ENCODE data around the gene OSBPL6. TPM values are rescaled to one million over a fixed set of nuclear protein-coding genes. Genes with fewer than 3 reads are reported as not detected.

OSBPL6 gene
- total and polyA plus RNA-seq, 10 donors: 0.13 to 2.2 (median 1.4) TPM

DNA sequence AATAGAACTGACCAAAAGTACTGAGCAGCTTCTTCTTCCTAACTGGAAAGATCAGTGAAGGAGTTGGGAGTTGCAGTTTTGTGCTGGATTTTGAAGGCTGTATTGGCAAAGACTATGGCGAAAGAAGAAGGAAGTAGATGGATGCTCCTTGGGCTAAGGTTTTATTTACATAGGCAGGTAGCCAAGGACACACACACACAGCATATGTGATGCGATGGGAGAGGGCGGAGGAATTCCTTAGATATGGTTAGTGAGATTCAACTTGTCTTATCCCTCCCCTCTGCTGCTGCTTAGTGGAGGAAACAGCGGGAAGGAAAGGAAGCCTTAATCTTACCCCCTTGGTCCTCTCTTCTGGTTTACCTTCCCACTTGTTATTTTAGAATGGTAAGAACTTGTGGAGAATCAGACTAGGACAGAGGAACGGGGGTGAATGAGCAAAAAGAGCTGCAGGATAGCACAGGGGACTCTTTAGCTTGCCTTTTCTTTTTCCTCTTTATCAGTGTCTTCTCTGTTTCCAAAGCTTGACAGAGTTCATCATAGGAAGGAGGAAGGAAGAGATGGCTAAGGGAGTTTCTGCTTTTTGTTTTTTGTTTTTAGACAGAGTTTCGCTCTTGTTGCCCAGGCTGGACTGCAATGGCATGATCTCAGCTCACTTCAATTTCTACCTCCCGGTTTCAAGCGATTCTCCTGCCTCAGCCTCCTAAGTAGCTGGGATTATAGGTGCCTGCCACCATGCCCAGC is 87.9 kb downstream of the OSBPL6 start:
- intact Hi-C loops (cut with DNase I; ENCODE audit: low total_unique reads): loop anchor here (5.0 kb wide), 1 partner anchor 170 kb away; the partner anchor contains the start of gene RBM45
- Histone ChIP-seq H3K9me3 (no peaks in the 10 kb centered on the region), H3K27me3 (replicated peaks in 1 of 7) (no peaks in the 10 kb centered on the region), H3K4me1 (peaks cover 0 to 4% (median 0%) of the 10 kb centered on the region in 6 donors), H3K4me3 (no peak overlapping the region), H3K27ac (peak overlapping the region in 1 of 8 donors; percentile 34), H3K36me3 (no peaks in the 10 kb centered on the region)
- 63 to 79% (median 67%) methylated on average over 8 of the region's 8 CpGs for WGBS, 5 donors
- DNase-seq: no peak
- TF ChIP-seq POLR2A (IDR thresholded peaks at IDR 0.05) (no peak), POLR2AphosphoS5 (IDR thresholded peaks at IDR 0.05) (no peak)
- TF ChIP-seq, protein P1, sequence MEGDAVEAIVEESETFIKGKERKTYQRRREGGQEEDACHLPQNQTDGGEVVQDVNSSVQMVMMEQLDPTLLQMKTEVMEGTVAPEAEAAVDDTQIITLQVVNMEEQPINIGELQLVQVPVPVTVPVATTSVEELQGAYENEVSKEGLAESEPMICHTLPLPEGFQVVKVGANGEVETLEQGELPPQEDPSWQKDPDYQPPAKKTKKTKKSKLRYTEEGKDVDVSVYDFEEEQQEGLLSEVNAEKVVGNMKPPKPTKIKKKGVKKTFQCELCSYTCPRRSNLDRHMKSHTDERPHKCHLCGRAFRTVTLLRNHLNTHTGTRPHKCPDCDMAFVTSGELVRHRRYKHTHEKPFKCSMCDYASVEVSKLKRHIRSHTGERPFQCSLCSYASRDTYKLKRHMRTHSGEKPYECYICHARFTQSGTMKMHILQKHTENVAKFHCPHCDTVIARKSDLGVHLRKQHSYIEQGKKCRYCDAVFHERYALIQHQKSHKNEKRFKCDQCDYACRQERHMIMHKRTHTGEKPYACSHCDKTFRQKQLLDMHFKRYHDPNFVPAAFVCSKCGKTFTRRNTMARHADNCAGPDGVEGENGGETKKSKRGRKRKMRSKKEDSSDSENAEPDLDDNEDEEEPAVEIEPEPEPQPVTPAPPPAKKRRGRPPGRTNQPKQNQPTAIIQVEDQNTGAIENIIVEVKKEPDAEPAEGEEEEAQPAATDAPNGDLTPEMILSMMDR (IDR thresholded peaks at IDR 0.05 in 8 of 11, conservative IDR thresholded peaks at IDR 0.05 in 3 of 11): no peak

GRCh38 chr2:178283341-178283918 is 89.1 kb downstream of the OSBPL6 start:
- Histone ChIP-seq H3K27ac (no peak overlapping the region), H3K4me1 (peaks cover 0 to 4% (median 0%) of the 10 kb centered on the region in 6 donors), H3K36me3 (no peaks in the 10 kb centered on the region), H3K27me3 (replicated peaks in 1 of 7) (no peaks in the 10 kb centered on the region), H3K9me3 (no peaks in the 10 kb centered on the region), H3K4me3 (no peak overlapping the region)
- intact Hi-C loops (cut with DNase I; ENCODE audit: low total_unique reads): loop anchor here (5.0 kb wide), 1 partner anchor 171 kb away; the partner anchor contains the start of gene RBM45
- WGBS, 5 donors: 71 to 87% (median 75%) methylated on average over 3 of the region's 3 CpGs
- TF ChIP-seq POLR2AphosphoS5 (IDR thresholded peaks at IDR 0.05) (no peak), POLR2A (IDR thresholded peaks at IDR 0.05) (no peak)
- TF ChIP-seq, protein P1 (IDR thresholded peaks at IDR 0.05 in 8 of 11, conservative IDR thresholded peaks at IDR 0.05 in 3 of 11): no peak
- DNase-seq: no peak

GRCh38 chr2:178284613-178285286 is 90.4 kb downstream of the OSBPL6 start:
- no peaks in the 10 kb centered on the region for H3K36me3 ChIP-seq
- H3K27ac ChIP-seq: no peak overlapping the region
- WGBS, 5 donors: 71 to 87% (median 78%) methylated on average over 4 of the region's 4 CpGs
- H3K27me3 ChIP-seq (replicated peaks in 1 of 7): no peaks in the 10 kb centered on the region
- peaks cover 0 to 4% (median 0%) of the 10 kb centered on the region in 6 donors for H3K4me1 ChIP-seq
- intact Hi-C loops (cut with DNase I; ENCODE audit: low total_unique reads): loop anchor here (5.0 kb wide), 1 partner anchor 172 kb away; the partner anchor contains the start of gene RBM45
- no peak overlapping the region for H3K4me3 ChIP-seq
- TF ChIP-seq POLR2A (IDR thresholded peaks at IDR 0.05) (no peak), POLR2AphosphoS5 (IDR thresholded peaks at IDR 0.05) (no peak)
- TF ChIP-seq, protein P1 (IDR thresholded peaks at IDR 0.05 in 8 of 11, conservative IDR thresholded peaks at IDR 0.05 in 3 of 11): no peak
- no peaks in the 10 kb centered on the region for H3K9me3 ChIP-seq
- DNase-seq: no peak

DNA sequence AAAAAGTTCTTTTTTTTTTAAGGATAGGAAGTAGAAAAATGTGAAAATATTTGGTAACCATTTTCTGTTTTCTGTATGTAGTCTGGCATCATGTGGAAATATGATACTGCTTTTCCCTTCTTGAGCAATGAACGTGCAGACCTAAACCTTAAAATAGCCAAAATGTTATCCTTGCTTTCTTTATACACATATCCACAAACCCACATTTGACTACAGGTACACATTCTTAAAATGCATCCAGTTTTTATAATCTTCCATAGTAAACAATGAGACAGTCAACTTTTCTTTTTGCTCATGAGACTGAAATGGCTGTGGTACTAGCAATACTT is 90.9 kb downstream of the OSBPL6 start:
- no peak for DNase-seq

More for the DNA sequence above, 90.9 kb downstream of the OSBPL6 start:
- no peak overlapping the region for H3K4me3 ChIP-seq
- no peak overlapping the region for H3K27ac ChIP-seq
- 41 to 81% (median 64%) methylated on average over 1 of the region's 1 CpG for WGBS, 5 donors
- intact Hi-C loops (cut with DNase I; ENCODE audit: low total_unique reads): no loop called here
- peaks cover 0 to 2% (median 0%) of the 10 kb centered on the region in 6 donors for H3K4me1 ChIP-seq
- no peaks in the 10 kb centered on the region for H3K36me3 ChIP-seq
- H3K27me3 ChIP-seq (replicated peaks in 1 of 7): no peaks in the 10 kb centered on the region
- TF ChIP-seq, protein P1 (IDR thresholded peaks at IDR 0.05 in 8 of 11, conservative IDR thresholded peaks at IDR 0.05 in 3 of 11): no peak
- TF ChIP-seq POLR2A (IDR thresholded peaks at IDR 0.05): no peak
- TF ChIP-seq POLR2AphosphoS5 (IDR thresholded peaks at IDR 0.05): no peak
- H3K9me3 ChIP-seq: no peaks in the 10 kb centered on the region
